Transverse colon (tissue), 4 donors: Measurements from ENCODE around the gene TMEM178B. TPM values are rescaled to one million over a fixed set of nuclear protein-coding genes. Genes with fewer than 3 reads are reported as not detected.

Source experiments
- DNase-seq: peaks from one replicate; pipeline ENCODE4 v3.0.0-alpha.2; 2019
- H3K27ac ChIP-seq, 4 donors: fragments of 200-600 bp; sonication (generic); 2 replicates each; pipeline ENCODE4 v1.5.1; 2016 to 2018; ENCODE audit warnings: inconsistent platforms in 4 of 4
- H3K27me3 ChIP-seq: fragments of 200-600 bp; sonication (generic); 2 replicates; pipeline ENCODE4 v1.5.1; 2017; ENCODE audit warnings: inconsistent platforms
- H3K36me3 ChIP-seq, 4 donors: fragments of 200-600 bp; sonication (generic); 2 replicates each; pipeline ENCODE4 v1.5.1; 2017 to 2019; ENCODE audit warnings: inconsistent platforms in 4 of 4
- H3K4me1 ChIP-seq, 4 donors: fragments of 200-600 bp; sonication (generic); 2 replicates each; pipeline ENCODE4 v1.5.1; 2017 to 2020; ENCODE audit warnings: inconsistent platforms in 4 of 4
- H3K4me3 ChIP-seq, 4 donors: fragments of 200-600 bp; sonication (generic); 1 replicate in 1 of 4; 2 replicates in 3 of 4; pipeline versions ENCODE4 v1.5.1 to v1.6.1; 2017 to 2019; ENCODE audit warnings: inconsistent platforms in 4 of 4
- H3K9me3 ChIP-seq, 2 donors: fragments of 200-600 bp; sonication (generic); 2 replicates each; pipeline ENCODE4 v1.5.1; 2017 to 2019; ENCODE audit warnings: inconsistent platforms in 2 of 2
- CTCF ChIP-seq, 5 experiments: fragments of 200-600 bp in 3 of 5; fragments of 450-650 bp in 2 of 5; sonication (generic) in 3 of 5; IDR thresholded peaks; 1 replicate in 2 of 5; 2 replicates in 3 of 5; pipeline ENCODE4 v1.5.1; 2016 to 2017; ENCODE audit warnings: antibody characterized with exemption in 5 of 5, inconsistent platforms in 3 of 5, mild to moderate bottlenecking in 2 of 5, moderate library complexity in 1 of 5
- EP300 ChIP-seq: sonication (generic); formaldehyde crosslinking; IDR thresholded peaks from one replicate; pipeline ENCODE4 v1.6.1; 2017; ENCODE audit warnings: antibody characterized with exemption, low read depth
- POLR2A ChIP-seq: fragments of 450-650 bp; IDR thresholded peaks from one replicate; pipeline ENCODE4 v1.6.1; 2016; ENCODE audit warnings: antibody characterized with exemption, mild to moderate bottlenecking, moderate library complexity
- POLR2AphosphoS5 ChIP-seq, 3 donors: sonication (generic); formaldehyde crosslinking; IDR thresholded peaks; one replicate each; pipeline ENCODE4 v1.6.1; 2016; ENCODE audit warnings: antibody characterized with exemption in 3 of 3
- WGBS, 2 donors: methylation state at CpG; one replicate each; pipeline ENCODE4 v1.1.5; 2018; ENCODE audit warnings: low coverage in 1 of 2; 5-methylcytosine and 5-hydroxymethylcytosine counted together
- in situ Hi-C, 4 donors: fragments of 200-750 bp; cut with MboI; loops; one replicate each; pipeline versions ENCODE4 v1.15.0 to v1.15.1; 2017; ENCODE audit warnings: low sequenced_read_pairs in 3 of 4, low pct_ligation_motif_present in 1 of 4, low pct_unique_long_range_greater_than_20kb in 1 of 4
- intact Hi-C: fragments of 100-400 bp; cut with DNase I; formaldehyde crosslinking; loops from one replicate; pipeline ENCODE4 v1.15.1; 2023; ENCODE audit warnings: low total_unique reads
- total RNA-seq, 4 donors: library from RNA; depleted of rRNA; stranded (reverse); fragments of >200 nt; gene quantifications; one replicate each; pipeline ENCODE4 v1.1.0, GENCODE V29; 2016

TMEM178B gene
- total RNA-seq, 4 donors from 2014 or later: 0.32 to 0.82 (median 0.39) TPM

GRCh38 chr7:141178486-141179135 lies 104.7 kb downstream of the TMEM178B start:
- Histone ChIP-seq H3K9me3 (no peaks in the 10 kb centered on the region), H3K4me3 (no peak overlapping the region), H3K27ac (no peak overlapping the region), H3K27me3 (no peaks in the 10 kb centered on the region), H3K4me1 (no peaks in the 10 kb centered on the region), H3K36me3 (no peaks in the 10 kb centered on the region)
- in situ Hi-C loops (no loop called here), intact Hi-C loops (no loop called here)
- TF ChIP-seq CTCF (IDR thresholded peaks at IDR 0.05) (no peak), EP300 (no peak), POLR2AphosphoS5 (IDR thresholded peaks at IDR 0.05) (no peak), POLR2A (no peak)
- 84 to 90% methylated on average over 6 to 8 of the region's 8 CpGs for WGBS, 2 donors
- no peak for DNase-seq

GRCh38 chr7:141181812-141182211 lies 107.9 kb downstream of the TMEM178B start:
- no peak for DNase-seq
- no peaks in the 10 kb centered on the region for H3K4me1 ChIP-seq
- H3K9me3 ChIP-seq: no peaks in the 10 kb centered on the region
- no peak overlapping the region for H3K27ac ChIP-seq
- no peak overlapping the region for H3K4me3 ChIP-seq
- H3K36me3 ChIP-seq: no peaks in the 10 kb centered on the region
- TF ChIP-seq EP300 (no peak), POLR2AphosphoS5 (IDR thresholded peaks at IDR 0.05) (no peak), CTCF (IDR thresholded peaks at IDR 0.05) (no peak), POLR2A (no peak)
- intact Hi-C loops (no loop called here), in situ Hi-C loops (no loop called here)
- H3K27me3 ChIP-seq: no peaks in the 10 kb centered on the region
- 90 to 99% methylated on average over 2 to 4 of the region's 4 CpGs for WGBS, 2 donors

- Histone ChIP-seq H3K36me3 (no peaks in the 10 kb centered on the region), H3K27ac (no peak overlapping the region), H3K4me3 (no peak overlapping the region), H3K4me1 (no peaks in the 10 kb centered on the region), H3K9me3 (no peaks in the 10 kb centered on the region), H3K27me3 (no peaks in the 10 kb centered on the region)
- no peak for TF ChIP-seq CTCF (IDR thresholded peaks at IDR 0.05)
- no peak for TF ChIP-seq POLR2A
- no peak for TF ChIP-seq EP300
- TF ChIP-seq POLR2AphosphoS5 (IDR thresholded peaks at IDR 0.05): no peak
- in situ Hi-C loops (no loop called here), intact Hi-C loops (no loop called here)
- no peak for DNase-seq
- 62 to 76% methylated on average over 2 to 10 of the region's 10 CpGs for WGBS, 2 donors
Observed at GRCh38 chr7:141184532-141185190, 110.8 kb downstream of the TMEM178B start.

- Histone ChIP-seq H3K4me1 (no peaks in the 10 kb centered on the region), H3K9me3 (no peaks in the 10 kb centered on the region), H3K27me3 (no peaks in the 10 kb centered on the region), H3K36me3 (no peaks in the 10 kb centered on the region), H3K4me3 (no peak overlapping the region), H3K27ac (no peak overlapping the region)
- intact Hi-C loops: no loop called here
- in situ Hi-C loops: no loop called here
- WGBS, 2 donors: 82% methylated on average over 14 of the region's 14 CpGs; no CpG with 5 or more reads in 1 of the 2 donors
- DNase-seq: no peak
- no peak for TF ChIP-seq POLR2AphosphoS5 (IDR thresholded peaks at IDR 0.05)
- no peak for TF ChIP-seq POLR2A
- no peak for TF ChIP-seq CTCF (IDR thresholded peaks at IDR 0.05)
- no peak for TF ChIP-seq EP300
Observed at GRCh38 chr7:141185369-141185967, 111.6 kb downstream of the TMEM178B start.
